GM18907 (cell line): ENCODE data around the gene PDE6B.

Experiments used
- ATAC-seq: cut with Tn5 transposase; IDR thresholded peaks from one replicate; pipeline ENCODE4 v1.9.1; 2021; ENCODE audit warnings: mild to moderate bottlenecking, moderate library complexity; ENCODE audit not compliant: unreplicated experiment

Gene PDE6B

GRCh38 chr4:622071-622995 is 3.0 kb upstream of the PDE6B start:
- no peak for ATAC-seq

GRCh38 chr4:622996-623913 is 2.1 kb upstream of the PDE6B start:
- ATAC-seq: no peak

DNA sequence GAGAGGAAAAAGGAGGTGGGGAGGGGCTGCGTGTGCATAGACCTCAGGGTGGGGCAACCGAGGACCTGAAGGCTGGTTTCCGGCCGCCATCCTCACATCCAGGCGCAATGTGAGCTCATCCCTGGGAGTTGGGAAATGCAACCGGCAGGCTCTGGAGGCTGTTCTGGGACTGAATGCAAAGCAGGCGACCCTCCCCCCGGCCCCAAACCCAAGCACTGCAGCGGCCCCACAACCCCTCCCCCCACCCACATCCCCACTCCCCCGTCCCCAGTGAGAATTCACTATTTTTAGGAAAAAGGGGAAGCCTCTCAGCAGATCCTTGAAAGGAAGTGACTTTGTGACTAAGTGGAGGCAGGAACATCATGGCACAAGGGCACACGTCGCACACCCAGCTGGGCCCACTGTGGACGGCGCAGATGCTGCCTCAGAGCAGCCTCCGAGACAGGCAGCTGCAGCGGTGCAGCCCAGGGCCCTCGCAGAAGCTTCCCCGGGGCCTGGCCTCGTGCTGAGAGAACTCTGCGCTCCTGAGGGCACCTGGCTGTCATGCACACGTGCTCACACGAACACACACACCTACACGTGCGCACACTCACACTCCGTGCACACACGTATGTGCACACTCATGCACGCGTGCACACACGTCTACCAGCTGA is 1.3 kb upstream of the PDE6B start:
- no peak for ATAC-seq

DNA sequence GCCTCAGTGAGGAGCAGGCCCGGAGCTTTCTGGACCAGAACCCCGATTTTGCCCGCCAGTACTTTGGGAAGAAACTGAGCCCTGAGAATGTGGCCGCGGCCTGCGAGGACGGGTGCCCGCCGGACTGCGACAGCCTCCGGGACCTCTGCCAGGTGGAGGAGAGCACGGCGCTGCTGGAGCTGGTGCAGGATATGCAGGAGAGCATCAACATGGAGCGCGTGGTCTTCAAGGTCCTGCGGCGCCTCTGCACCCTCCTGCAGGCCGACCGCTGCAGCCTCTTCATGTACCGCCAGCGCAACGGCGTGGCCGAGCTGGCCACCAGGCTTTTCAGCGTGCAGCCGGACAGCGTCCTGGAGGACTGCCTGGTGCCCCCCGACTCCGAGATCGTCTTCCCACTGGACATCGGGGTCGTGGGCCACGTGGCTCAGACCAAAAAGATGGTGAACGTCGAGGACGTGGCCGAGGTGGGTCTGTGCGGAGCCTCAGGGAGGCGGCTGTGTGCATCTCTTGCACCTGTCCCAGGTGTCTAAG is 323 bp downstream of the PDE6B start:
- ATAC-seq: no peak

DNA sequence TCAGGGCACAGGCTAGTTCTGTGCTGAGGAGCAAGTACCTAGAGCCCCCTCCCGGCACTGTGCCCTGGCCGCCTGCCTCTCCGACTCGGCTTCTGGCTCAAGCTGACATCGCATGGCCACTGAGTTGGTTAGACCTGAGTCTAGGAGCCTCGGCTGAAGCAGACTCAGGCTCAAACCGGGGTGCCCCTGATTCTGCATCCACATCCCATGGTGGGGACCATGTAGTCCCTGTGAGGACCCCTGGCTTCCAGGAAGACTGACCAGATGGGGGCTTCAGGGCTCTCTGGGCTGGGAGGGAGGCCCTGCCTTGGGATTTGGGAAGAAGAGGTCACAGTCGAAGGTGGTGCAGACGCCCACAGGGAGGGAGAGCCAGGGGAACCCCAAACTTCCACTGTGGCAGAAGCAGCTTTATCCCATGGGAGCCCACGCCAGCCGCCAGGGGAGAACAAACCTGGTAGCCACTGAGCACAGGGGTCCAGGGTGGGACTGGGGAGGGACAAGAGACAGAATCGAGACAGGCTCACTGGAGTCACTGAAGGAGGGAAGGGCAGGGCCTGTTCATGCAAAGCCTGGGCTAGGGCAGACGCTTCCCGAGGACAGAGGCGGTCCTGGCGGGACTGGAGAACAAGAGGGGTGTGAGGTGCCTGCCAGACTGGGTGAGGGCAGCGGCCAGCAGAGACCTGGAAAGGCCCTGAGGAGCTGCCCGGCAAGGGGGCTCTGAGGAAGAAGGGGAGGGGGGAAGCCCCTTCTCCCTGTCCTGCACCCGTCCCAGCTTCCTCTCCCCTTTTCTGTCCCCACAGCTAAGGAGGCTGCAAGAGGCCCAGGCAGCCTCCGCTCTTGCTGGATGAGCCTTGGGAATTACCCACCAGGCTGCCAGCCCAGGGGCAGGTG is 1.1 kb downstream of the PDE6B start:
- no peak for ATAC-seq

- no peak for ATAC-seq
Measured at GRCh38 chr4:627347-628125, 2.2 kb downstream of the PDE6B start.

DNA sequence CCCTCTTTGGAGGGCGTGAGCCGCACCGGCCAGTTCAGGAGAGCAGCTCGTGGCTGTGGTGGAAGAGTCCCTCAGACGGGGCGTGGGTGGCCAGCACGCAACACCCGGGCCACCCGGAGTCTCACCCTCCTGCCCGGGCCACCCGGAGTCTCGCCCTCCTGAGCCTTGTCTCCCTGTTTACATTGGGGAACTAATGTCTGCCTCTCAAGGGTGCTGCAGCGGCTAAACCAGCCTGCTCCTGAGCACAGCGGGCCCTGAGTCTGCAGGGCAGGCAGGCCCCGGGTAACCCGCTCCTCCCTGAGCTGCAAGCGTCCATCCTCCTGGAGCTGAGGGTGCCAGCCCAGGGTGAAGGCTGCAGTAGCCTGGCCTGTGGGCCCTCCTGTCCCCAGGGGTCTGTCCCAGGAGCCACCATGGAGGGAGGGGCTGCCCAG is 3.0 kb downstream of the PDE6B start:
- no peak for ATAC-seq

GRCh38 chr4:628821-629635 is 3.7 kb downstream of the PDE6B start:
- no peak for ATAC-seq

DNA sequence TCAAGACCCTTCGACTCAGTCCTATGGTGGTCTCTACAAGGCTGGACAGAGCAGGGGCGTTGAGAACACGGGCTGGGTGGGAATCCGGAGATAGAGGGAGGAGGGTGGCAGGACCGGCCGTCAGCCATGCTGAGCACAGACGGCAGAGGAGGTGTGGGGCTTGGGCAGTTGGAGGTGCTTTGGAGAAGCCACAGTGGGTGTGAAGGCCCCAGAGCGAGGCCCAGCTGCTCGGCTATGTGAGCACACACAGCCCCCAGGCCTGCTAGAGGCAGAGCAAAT is 4.2 kb downstream of the PDE6B start:
- ATAC-seq: no peak

- no peak for ATAC-seq
Measured at GRCh38 chr4:629915-630641, 4.7 kb downstream of the PDE6B start.

DNA sequence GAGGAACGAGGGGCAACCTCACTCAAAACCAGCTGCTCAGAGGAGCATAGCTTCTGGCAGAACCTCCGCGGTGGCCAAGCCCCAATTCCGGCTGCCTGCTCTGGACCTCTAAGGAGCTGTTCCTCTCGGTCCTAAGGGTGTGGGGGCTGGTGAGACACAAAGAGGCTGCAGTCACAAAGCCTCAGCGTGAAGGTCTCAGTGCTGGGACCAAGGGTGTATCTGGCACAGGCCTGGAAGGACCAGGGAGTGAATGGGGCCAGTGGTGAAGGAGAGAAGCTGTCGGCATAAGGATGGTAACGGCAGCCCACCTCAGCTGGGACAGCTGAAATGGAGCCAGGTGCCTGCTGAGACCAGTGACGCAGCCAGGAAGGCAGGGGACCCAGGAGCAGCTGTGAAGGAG is 5.3 kb downstream of the PDE6B start:
- no peak for ATAC-seq

DNA sequence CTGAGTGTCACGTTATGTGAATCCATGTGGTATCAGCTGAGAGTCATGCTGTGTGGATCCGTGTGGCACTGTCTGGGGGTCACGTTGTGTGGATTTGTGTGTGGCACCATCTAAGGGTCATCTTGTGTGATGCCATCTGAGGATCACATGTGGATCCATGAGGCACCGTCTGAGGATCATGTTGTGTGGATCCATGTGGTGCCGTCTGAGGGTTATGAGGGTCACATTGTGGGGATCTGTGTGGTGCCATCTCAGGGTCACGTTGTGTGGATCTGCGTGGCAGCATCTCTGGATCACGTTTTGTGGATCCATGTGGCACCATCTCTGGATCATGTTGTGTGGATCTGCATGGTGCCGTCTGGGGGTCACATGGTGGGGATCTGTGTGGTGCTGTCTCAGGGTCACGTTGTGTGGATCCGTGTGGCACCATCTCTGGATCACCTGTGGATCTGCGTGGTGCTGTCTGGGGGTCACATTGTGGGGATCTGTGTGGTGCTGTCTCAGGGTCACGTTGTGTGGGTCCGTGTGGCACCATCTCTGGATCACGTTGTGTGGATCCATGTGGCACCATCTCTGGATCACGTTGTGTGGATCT is 6.9 kb downstream of the PDE6B start:
- no peak for ATAC-seq

- no peak for ATAC-seq
Measured at GRCh38 chr4:632926-633325, 7.6 kb downstream of the PDE6B start.

- no peak for ATAC-seq
Measured at GRCh38 chr4:633406-633805, 8.0 kb downstream of the PDE6B start.

DNA sequence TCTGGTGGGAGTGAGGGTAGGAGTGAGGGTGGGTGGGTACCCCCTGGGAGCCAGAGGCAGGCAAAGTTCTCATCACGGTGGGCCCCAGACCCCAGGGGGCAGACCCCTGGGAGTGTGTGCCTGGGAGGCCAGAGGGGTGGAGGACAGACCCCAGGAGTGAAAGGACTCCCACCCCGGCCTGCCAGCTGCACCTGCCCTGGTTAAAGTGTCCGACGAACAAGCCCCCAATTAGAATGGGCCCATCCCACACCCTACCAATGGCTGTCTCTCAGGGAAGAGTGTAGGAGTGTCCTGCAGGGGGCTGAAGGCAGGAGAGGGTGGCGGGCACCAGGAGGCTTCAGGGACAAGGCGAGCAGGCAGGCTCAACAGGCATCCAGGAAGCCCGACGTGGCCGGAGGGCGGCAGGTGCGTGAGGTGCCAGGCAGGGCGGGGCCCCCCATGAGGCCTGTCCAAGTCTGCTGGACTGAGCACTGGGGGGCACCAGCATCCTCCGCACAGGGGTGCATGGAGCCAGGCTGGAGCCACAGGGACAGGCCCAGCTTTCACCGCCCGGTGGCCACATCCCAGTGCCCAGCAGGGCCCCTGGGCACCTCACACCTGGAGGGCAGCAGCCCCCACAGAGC is 8.7 kb downstream of the PDE6B start:
- ATAC-seq: no peak

- ATAC-seq: no peak
Measured at GRCh38 chr4:634599-634985, 9.2 kb downstream of the PDE6B start.
